Activated CD8-positive, alpha-beta memory T cell treated with anti-CD3 and anti-CD28 coated beads, Interleukin-2, amount 50 U/mL, for 24 hours (primary cell): Measurements from ENCODE around the gene SLC22A24.
"Not testable (repeated sequence)": the region's sequence is repeated elsewhere in the genome, so short reads cannot be mapped to it uniquely, and the experiment has no call there.

Experiments
- DNase-seq: peaks from one replicate; pipeline ENCODE4 v3.0.0-alpha.2; 2020; ENCODE audit errors: extremely low read depth

Gene SLC22A24, protein sequence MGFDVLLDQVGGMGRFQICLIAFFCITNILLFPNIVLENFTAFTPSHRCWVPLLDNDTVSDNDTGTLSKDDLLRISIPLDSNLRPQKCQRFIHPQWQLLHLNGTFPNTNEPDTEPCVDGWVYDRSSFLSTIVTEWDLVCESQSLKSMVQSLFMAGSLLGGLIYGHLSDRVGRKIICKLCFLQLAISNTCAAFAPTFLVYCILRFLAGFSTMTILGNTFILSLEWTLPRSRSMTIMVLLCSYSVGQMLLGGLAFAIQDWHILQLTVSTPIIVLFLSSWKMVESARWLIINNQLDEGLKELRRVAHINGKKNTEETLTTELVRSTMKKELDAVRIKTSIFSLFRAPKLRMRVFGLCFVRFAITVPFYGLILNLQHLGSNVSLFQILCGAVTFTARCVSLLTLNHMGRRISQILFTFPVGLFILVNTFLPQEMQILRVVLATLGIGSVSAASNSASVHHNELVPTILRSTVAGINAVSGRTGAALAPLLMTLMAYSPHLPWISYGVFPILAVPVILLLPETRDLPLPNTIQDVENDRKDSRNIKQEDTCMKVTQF

DNA sequence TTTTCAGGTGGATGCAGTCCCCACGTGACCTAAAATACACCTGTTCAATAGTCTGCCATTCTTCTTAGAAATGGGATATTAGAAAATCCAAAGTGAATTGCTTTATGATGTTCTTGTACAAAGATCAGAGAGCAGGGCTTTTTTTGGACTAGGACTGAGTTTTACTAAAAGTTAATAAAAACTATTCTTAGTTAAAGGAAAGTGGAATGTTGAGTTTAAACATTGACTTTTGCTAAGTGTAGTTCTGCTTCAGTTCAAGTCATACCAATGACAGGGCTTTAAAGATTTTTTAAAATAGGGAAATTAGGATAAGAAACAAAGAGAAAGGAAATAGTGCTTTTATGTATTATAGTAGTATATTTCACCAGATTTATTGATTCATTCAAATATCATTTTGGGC lies at the start of gene SLC22A24:
SLC22A24 (minus strand) TSS at position 101 of the 400 bp plus-strand sequence. CDS start 442 bp downstream, outside the sequence.
- DNase-seq, result no peak

DNA sequence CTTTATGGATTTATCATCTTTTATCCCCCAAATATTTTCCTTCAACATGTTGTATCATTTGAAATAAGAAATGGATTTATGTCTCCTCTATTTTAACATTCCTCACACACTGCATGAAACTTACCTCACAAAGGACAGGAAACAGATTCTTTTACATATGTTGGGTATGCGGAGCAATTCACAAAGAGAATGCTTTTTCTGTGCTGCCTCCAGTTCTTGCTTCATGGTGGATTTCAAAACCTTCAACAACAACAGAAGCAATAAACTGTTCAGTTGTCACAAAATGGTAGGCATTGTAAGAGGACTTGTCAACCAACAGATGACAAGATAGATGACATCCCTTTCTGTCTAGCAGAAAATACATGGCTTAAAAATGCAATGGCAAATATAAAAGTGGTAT lies 36.5 kb upstream of the SLC22A24 start:
- no peak for DNase-seq

DNA sequence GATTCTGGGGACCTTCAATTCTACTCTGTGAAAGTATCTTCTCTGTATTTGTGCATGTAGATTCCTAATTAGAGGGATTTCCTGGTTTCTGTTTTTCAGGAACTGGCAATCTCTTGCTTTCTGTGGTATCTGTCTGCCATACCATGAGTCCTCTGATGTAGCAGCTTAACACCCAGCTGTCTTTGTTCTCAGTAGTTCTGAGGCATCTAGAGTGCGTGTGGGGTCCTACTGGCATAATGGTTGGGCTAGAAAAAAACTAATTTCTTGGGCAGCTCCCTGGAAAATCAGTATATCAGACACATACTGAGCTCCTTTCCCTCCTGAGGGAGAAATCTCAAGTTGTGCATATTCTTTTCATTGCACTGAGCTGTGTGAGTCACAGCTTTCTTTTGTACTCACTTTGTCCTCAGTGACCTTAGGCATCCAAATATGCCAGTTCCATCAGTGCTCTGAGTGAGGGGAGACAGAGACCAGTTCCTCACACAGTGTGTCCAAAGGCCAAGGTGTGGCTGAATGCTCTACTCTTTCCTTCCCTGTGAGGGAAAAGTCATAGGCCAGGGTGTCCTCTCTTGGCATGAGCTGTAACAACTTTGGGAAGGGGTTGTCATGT lies 35.5 kb upstream of the SLC22A24 start:
- no peak for DNase-seq

DNA sequence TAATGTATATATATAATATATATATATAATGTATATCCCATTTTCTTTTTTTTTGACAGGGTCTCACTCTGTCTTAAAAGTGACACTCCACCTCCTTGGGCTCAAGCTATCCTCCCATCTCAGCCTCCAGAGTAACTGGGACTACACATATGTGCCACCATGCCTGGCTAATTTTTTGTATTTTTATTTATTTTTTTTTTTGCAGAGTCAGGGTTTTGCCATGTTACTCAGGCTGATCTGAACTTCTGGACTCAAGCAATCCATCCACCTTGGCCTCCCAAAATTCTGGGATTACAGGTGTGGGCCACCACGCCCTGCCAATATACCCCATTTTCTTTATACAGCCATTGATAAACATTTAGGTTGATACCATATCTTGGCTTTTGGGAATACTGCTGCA lies 33.9 kb upstream of the SLC22A24 start:
- DNase-seq, result no peak

DNA sequence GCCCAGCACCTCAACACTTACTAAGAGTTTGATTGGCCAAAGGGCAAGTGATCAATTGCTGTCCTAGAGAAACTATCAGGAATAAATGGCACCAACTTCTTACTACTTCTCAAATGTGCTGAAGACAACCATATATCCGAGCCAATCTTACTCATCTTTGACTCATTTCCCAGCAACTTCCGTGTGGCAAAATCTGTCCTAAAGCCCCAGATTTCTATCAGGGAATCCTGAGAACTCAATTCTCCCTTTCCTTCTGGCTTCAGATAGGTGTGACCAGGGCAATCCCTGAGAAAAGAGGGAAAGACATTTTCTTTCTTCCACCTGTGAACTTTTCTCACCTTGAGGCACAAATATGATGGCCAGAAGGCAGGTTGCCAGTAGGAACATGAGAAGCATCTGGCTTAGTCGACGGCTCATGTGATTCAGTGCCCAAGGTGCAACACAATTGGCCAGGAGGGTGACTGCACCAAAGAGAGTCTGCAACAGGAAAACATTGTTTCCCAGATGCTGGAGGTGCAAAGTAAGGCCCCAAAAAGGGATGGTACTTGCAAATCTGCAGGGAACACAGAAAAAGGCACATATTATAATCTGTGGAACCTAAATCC lies 21.8 kb upstream of the SLC22A24 start:
- DNase-seq, result no peak

DNA sequence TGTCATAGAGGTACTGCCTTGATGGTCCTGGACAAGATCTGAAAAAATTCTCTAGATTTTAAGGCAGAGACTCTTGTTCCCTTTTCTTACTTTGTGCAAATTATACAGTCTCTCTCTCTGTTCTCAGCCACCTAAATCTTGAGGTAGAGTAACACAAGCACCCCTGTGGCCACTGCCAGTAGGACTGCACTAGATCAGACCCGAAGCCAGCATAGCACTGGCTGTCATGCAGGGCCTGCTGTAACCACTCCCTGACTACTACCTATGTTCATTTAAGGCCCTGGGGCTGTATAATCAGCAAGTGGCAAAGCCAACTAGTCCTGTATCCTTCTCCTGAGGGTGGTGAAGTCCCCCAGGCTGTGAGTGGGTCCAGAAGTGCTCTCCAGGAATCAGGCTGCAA lies 11.8 kb upstream of the SLC22A24 start:
- no peak for DNase-seq

DNA sequence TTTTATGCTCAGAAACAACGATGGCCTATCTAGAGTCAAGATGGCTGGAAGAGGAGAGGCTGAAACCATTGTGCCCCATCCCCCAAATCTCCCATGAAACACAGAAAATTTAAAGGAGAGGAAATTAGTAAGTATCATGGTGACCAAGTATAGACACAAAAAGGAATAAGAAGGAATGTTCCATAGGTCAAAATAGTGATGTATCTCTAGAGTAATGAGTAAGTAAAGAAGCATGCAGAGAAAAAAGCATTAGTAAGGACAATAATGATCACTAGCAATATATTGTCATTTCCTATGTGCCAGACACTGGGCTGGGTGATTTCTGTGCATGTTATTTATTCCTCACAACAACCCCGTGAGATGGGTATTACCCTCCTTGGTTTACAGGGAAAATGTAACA lies 2.6 kb upstream of the SLC22A24 start:
- DNase-seq, result no peak

DNA sequence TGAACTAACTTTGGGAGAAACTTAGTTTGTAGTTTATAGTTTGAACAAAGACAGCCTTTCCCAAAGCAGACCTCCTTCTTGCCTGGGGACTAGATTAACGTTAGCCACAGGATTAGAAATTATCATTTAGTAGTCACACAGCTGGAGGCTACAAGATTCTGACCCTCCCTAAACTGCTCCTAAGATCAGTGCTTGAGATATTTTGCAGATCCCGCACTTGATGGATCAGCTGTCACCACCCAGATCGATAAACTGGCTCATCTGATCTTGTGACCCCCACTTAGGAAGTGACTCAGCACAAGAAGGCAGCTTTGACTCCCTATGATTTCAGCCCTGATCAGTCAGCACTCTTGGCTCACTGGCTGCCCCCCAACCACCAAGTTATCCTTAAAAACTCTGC lies 1.6 kb downstream of the SLC22A24 start:
- DNase-seq, result no peak

DNA sequence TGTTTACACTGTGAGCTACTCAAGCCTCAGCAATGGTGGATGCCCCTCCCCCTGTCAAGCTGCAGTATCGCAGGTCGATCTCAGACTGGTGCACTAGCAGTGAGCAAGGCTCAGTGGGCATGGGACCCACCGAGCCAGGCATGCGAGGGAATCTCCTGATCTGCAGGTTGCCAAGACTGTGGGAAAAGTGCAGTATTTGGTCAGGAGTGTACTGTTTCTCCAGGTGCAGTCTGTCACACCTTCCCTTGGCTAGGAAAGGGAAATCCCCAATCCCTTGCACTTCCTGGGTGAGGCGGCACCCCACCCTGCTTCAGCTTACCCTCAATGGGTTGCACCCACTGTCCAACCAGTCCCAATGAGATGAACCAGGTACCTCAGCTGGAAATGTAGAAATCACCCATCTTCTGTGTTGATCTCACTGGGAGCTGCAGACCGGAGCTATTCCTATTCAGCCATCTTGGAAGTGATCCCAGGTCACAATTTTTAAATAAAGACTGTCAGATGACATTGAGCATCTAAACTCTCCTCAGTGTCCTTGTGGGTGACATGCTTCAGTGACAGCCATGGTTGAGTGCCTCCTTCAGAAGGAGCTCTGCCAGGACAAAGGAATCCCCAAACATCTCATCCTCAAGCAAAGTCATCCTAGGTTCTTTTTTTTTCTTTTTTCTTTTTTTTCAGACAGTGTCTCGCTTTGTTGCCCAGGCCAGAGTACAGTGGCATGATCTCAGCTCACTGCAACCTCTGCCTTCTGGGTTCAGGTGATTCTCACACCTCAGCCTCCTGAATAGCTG lies 10.8 kb downstream of the SLC22A24 start:
- no peak for DNase-seq

DNA sequence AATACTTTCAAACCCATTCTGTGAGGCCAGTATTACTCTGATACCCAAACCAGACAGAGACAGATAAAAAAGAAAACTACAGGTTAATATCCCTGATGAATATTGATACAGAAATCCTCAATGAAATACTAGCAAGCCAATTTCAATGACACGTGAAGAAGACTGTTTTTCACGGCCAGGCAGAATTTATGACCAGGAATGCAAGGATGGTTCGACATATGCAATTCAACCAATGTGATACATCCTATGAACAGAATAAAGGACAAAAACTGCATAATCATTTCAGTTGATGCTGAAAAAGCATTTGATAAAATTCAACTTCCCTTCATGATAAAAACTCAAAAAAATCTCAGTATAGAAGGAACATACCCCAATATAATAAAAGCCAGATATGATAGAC lies 44.5 kb downstream of the SLC22A24 start:
- DNase-seq, result no peak

DNA sequence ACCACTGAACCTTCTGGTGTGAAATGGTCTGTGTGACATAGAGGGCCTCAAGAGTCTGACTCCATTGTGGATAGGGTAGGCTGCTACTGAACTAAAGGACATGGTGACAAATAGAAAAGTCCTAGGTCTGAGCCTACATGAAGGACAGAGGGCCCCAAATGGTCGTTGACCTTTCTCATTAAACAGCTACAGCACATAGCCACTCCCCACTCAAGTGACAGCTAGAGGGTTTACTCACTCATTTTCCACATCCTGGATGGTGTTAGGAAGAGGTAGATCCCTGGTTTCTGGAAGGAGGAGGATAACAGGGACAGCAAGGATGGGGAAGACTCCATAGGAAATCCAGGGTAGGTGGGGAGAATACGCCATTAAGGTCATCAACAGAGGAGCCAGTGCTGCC lies 63.3 kb downstream of the SLC22A24 start:
- DNase-seq, result no peak

DNA sequence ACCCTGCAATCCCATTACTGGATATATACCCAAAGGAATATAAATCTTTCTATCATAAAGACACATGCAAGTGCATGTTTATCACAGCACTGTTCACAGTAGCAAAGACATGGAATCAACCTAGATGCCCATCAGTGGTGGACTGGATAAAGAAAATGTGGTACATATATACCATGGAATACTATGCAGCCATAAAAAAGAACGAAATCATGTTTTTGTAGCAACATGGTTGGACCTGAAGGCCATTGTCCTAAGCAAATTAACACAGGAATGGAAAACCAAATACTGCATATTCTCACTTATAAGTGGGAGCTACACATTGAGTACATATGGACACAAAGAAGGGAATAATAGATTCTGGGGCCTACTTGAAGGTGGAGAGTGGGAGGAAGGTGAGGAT lies 97.8 kb downstream of the SLC22A24 start:
- DNase-seq, result not testable (repeated sequence)

DNA sequence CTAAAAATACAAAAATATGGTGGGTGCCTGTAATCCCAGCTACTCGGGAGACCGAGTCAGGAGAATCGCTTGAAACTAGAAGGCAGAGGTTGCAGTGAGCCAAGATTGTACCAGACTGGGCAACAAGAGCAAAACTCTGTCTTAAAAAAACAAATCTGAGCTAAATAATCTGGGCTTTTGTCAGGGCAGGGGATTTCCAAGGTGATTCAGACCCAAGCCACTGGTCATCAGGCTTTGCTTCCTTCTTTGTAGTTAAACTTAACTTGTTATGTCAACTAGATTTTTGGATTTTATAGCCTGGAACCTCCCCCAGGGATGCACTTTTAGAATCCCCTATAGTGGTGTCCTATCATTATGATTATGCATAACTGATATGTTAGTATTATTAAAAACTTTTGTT lies 101.4 kb downstream of the SLC22A24 start:
- no peak for DNase-seq

DNA sequence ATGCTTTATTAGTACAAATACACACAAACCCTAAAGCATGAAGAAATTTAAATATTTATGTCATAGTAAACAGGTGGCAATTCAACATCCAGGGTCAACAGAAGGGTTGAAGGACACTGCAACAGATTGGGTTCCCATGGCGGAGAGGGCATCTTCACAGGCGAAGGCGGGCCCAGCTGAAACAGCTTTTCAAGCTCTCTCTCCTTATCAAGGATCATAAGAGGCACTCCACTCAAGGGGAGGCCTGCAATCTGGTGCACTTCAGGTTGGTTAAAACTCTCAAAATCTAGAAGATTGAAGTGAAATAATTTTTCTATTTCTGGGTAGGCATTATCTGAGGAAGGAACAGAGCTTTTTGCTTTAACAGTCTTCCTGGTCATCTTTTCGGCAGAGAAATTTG lies 111.6 kb downstream of the SLC22A24 start:
- no peak for DNase-seq
